Stomach (tissue), 9 donors: ENCODE measurements around the gene CHN2. TPM values are rescaled to one million over a fixed set of nuclear protein-coding genes. Genes with fewer than 3 reads are reported as not detected.

Source experiments
- DNase-seq, 2 donors: peaks; one replicate each; pipeline versions ENCODE4 v3.0.0 to v3.0.0-alpha.2; 2013 to 2019
- H3K27ac ChIP-seq, 5 donors: fragments of 200-600 bp in 4 of 5; sonication (generic) in 4 of 5; one replicate each; pipeline ENCODE4 v1.5.1; 2013 to 2019; ENCODE audit warnings: mild to moderate bottlenecking in 1 of 5, moderate library complexity in 1 of 5
- H3K27me3 ChIP-seq, 3 donors: fragments of 200-600 bp; sonication (generic); one replicate each; pipeline ENCODE4 v1.5.1; 2017 to 2019; ENCODE audit warnings: mixed run types in 1 of 3
- H3K36me3 ChIP-seq, 4 donors: fragments of 200-600 bp; sonication (generic); 1 replicate in 3 of 4; 2 replicates in 1 of 4; pipeline ENCODE4 v1.5.1; 2016 to 2019
- H3K4me1 ChIP-seq, 4 donors: fragments of 200-600 bp; sonication (generic); one replicate each; pipeline ENCODE4 v1.5.1; 2016 to 2019
- H3K4me3 ChIP-seq, 4 donors: fragments of 200-600 bp; sonication (generic) in 3 of 4; one replicate each; pipeline ENCODE4 v1.5.1; 2016 to 2019; ENCODE audit warnings: mild to moderate bottlenecking in 1 of 4
- H3K9me3 ChIP-seq, 4 donors: fragments of 200-600 bp; sonication (generic); one replicate each; pipeline ENCODE4 v1.5.1; 2016 to 2019
- CTCF ChIP-seq, 7 experiments: fragments of 450-650 bp in 4 of 7; fragments of 200-600 bp in 3 of 7; sonication (generic) in 3 of 7; IDR thresholded peaks; one replicate each; pipeline ENCODE4 v1.5.1; 2016 to 2019; ENCODE audit warnings: antibody characterized with exemption in 7 of 7, control low read depth in 2 of 7, mild to moderate bottlenecking in 1 of 7
- EP300 ChIP-seq: sonication (generic); formaldehyde crosslinking; IDR thresholded peaks from one replicate; pipeline ENCODE4 v1.6.1; 2017; ENCODE audit warnings: antibody characterized with exemption
- POLR2A ChIP-seq, 4 donors: fragments of 450-650 bp; IDR thresholded peaks; one replicate each; pipeline ENCODE4 v1.6.1; 2016; ENCODE audit warnings: antibody characterized with exemption in 4 of 4, control low read depth in 2 of 4, mild to moderate bottlenecking in 1 of 4, moderate library complexity in 1 of 4
- POLR2AphosphoS5 ChIP-seq, 3 donors: sonication (generic); formaldehyde crosslinking; IDR thresholded peaks; one replicate each; pipeline ENCODE4 v1.6.1; 2016; ENCODE audit warnings: antibody characterized with exemption in 3 of 3
- WGBS, 5 donors: extraction: QIAGEN DNeasy Blood & Tissue Kit in 3 of 5; methylation state at CpG; one replicate each; pipeline versions ENCODE4 v1.1.5 to v1.1.7; 2013 to 2018; 5-methylcytosine and 5-hydroxymethylcytosine counted together
- intact Hi-C: fragments of 100-400 bp; cut with DNase I; formaldehyde crosslinking; loops from one replicate; pipeline ENCODE4 v1.15.1; 2023; ENCODE audit warnings: low total_unique reads
- polyA plus RNA-seq, 3 donors: library from polyadenylated mRNA; stranded (reverse); fragments of 200-250 nt; gene quantifications; one replicate each; pipeline ENCODE4 v1.2.3, GENCODE V29; 2013
- total RNA-seq, 5 donors: library from RNA; depleted of rRNA; stranded (reverse); fragments of >200 nt; gene quantifications; one replicate each; pipeline versions ENCODE4 v1.1.0 to v1.2.3, GENCODE V29; 2014 to 2016
- donor health status: healthy with polysubstance abuse.
- donor health status: Bipolar disorder and iron deficiency.
- donor health status: healthy.

CHN2 gene
- total and polyA plus RNA-seq, 8 donors, result 2.4 to 47.8 (median 13.8) TPM

GRCh38 chr7:29415215-29415614, 220.6 kb downstream of the CHN2 start:
- H3K27me3 ChIP-seq, result no peaks in the 10 kb centered on the region
- TF ChIP-seq EP300, result no peak
- no peak for TF ChIP-seq POLR2AphosphoS5 (IDR thresholded peaks at IDR 0.05)
- no peak for TF ChIP-seq POLR2A (IDR thresholded peaks at IDR 0.05)
- TF ChIP-seq CTCF (IDR thresholded peaks at IDR 0.05), result no peak
- no peak overlapping the region for H3K27ac ChIP-seq
- H3K9me3 ChIP-seq, result no peaks in the 10 kb centered on the region
- H3K4me1 ChIP-seq, result no peaks in the 10 kb centered on the region
- intact Hi-C loops, result no loop called here
- no peak overlapping the region for H3K4me3 ChIP-seq
- DNase-seq, result no peak
- 80 to 91% (median 88%) methylated on average over 5 of the region's 5 CpGs for WGBS, 5 donors
- no peaks in the 10 kb centered on the region for H3K36me3 ChIP-seq

DNA sequence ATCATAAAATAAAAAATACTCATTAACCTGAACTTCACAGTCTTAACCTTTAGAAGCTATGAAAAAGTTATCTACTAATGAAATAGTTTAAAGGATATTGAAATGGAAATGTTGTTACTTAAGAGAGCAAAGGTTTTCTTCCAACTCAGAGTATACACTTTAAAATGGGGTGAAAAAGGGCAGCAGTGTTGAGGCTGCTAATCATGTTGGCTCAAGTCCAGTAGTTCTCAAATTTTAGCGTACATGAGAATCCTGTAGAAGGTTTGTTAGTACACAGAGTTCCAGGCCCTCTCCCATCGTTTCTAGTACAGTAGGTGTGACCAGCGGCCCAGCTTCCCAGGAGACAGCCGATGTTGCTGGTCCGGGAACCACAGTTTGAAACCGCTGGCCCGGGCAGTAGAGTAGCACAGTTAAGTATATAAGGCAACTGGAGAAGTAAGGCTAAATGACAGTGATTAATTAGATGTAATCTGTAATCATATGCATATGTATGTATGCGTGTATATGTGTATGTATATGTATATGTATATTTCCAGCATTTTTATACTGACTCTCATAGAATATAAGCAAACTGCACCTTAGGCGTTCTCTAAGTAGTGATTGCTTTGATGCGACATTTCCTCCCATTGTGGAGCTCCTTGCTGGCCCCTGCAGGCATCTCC, 221.8 kb downstream of the CHN2 start:
- no peak overlapping the region for H3K4me3 ChIP-seq
- no peak overlapping the region for H3K27ac ChIP-seq
- H3K27me3 ChIP-seq, result no peaks in the 10 kb centered on the region
- no peaks in the 10 kb centered on the region for H3K9me3 ChIP-seq
- H3K4me1 ChIP-seq, result no peaks in the 10 kb centered on the region
- intact Hi-C loops, result no loop called here
- TF ChIP-seq CTCF (IDR thresholded peaks at IDR 0.05) (no peak), POLR2AphosphoS5 (IDR thresholded peaks at IDR 0.05) (no peak), EP300 (no peak), POLR2A (IDR thresholded peaks at IDR 0.05) (no peak)
- no peak for DNase-seq
- no peaks in the 10 kb centered on the region for H3K36me3 ChIP-seq
- WGBS, 5 donors, result 71 to 82% (median 77%) methylated on average over 10 of the region's 10 CpGs

DNA sequence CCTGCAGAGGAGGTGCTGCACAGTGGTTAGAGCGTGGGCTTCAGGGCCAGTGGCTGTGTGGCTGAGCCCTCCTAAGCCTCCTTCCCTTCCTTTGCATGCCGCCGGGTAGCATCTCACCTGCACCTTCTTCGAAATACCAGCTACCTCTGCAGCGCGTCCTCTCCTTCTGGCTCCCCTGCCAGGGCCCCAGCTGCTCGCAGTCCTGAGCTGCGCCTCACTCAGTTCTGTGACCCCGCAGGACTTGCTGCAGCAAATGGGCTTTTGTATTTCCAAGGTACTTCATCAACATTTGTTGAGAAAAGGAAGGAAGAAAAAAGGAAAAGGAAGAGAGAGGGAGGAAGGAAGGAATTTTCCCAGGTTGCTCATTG, 222.3 kb downstream of the CHN2 start:
- DNase-seq, result no peak
- no peaks in the 10 kb centered on the region for H3K4me1 ChIP-seq
- no peak overlapping the region for H3K27ac ChIP-seq
- no peaks in the 10 kb centered on the region for H3K36me3 ChIP-seq
- TF ChIP-seq POLR2A (IDR thresholded peaks at IDR 0.05) (no peak), EP300 (no peak), POLR2AphosphoS5 (IDR thresholded peaks at IDR 0.05) (no peak), CTCF (IDR thresholded peaks at IDR 0.05) (no peak)
- intact Hi-C loops, result no loop called here
- no peak overlapping the region for H3K4me3 ChIP-seq
- no peaks in the 10 kb centered on the region for H3K9me3 ChIP-seq
- H3K27me3 ChIP-seq, result no peaks in the 10 kb centered on the region
- WGBS, 5 donors, result 95 to 98% (median 96%) methylated on average over 9 of the region's 9 CpGs

DNA sequence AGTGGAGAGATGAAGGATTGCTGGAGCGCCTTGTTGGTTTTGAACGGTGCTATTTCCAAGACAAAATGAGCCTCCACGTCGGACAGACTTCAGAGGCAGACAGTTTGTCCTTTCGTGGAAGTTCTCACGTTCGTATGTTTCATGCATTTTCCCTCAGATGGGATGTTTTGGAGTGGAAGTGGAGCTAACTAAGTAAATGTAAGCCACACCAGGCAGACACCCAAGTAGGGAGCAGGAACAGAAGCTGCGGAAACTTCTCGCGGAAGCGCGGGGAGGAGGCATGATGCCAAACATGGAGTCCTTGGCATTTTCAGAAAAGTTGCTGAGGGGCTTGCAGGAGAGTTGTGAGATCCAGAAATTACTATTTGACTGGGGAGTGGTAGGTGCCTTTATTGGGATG, 223.5 kb downstream of the CHN2 start:
- Histone ChIP-seq H3K4me3 (no peak overlapping the region), H3K9me3 (no peaks in the 10 kb centered on the region), H3K4me1 (no peaks in the 10 kb centered on the region), H3K27me3 (no peaks in the 10 kb centered on the region), H3K36me3 (no peaks in the 10 kb centered on the region), H3K27ac (no peak overlapping the region)
- intact Hi-C loops, result no loop called here
- no peak for DNase-seq
- TF ChIP-seq POLR2A (IDR thresholded peaks at IDR 0.05), result no peak
- TF ChIP-seq POLR2AphosphoS5 (IDR thresholded peaks at IDR 0.05), result no peak
- TF ChIP-seq EP300, result no peak
- no peak for TF ChIP-seq CTCF (IDR thresholded peaks at IDR 0.05)
- WGBS, 5 donors, result 87 to 97% (median 94%) methylated on average over 12 of the region's 12 CpGs
